Measurements from ENCODE around the gene BARX1.
"Not testable (repeated sequence)": the region's sequence is repeated elsewhere in the genome, so short reads cannot be mapped to it uniquely, and the experiment has no call there.

BARX1 gene

DNA sequence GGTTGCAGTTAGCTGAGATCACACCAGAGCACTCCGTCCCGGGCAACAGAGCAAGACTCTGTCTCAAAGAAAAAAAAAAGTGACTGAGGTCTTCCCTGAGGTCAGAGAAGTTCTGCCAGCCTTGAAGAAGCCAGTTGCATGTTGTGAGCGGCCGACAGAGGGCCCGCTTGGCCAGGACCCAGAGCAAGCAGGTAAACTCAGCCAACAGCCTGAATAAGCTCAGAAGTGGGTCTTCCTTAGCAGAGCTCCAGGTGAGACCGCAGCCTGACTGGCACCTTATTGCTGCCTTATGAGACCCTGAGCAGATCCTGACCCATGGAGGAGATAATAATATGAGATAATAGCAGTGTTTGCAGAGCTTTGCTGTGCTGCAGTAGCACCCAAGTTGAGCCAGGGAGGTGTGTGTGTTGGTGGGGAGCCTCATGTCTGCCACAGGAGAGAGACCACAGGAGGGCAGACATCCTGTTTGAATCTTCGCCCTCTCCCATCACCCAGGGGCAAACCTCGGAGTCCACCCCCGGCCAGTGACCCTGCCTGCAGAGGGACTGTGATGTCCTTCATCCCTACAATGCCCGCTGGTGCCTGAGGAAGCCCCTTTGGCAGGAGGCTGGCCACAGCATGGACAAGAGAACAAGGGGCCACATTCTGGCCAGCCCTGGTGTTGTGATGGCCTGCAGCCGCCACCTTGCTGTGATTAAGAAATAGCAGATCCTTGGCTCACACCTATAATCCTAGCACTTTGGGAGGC, 10.8 kb upstream of the BARX1 start:
- no peak for DNase-seq

DNA sequence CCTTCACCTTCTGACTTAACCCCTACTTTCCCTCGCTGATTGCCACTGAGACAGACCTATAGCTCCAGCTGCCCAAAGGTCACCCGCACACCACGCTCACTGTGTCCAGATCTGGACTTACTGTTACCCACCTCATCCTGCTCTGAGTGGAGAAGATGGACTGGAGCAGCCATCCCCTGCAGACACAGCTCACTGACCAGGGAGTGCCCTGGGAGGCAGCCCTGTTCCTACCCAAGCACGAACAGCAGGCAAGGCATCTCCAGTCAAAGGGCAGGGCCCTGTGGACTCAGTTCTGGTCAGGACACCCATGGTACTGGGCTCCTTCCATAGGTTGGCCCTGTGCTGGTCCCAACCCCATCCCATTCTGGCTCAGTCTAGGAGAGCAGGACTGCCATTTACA, 9.5 kb upstream of the BARX1 start:
- DNase-seq, result no peak

DNA sequence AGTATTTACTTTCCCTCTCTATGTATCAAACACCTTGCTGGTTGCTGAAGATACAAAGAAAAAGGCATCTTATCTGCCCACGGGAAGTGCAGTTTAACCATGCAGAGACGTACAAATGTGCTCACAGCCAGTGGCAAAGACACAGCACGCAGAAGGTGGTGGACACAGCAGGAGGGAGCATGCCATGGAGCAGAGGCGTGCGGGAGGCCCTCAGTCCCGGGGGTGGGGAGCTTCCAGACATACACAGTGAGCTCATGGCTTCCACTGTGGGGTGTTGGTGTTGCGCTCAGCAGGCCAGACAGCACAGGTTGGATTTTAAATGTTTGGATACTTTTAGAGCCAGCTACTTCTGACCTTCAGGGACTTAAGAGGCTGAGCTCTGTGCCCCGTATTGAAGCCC, 8.8 kb upstream of the BARX1 start:
- no peak for DNase-seq

DNA sequence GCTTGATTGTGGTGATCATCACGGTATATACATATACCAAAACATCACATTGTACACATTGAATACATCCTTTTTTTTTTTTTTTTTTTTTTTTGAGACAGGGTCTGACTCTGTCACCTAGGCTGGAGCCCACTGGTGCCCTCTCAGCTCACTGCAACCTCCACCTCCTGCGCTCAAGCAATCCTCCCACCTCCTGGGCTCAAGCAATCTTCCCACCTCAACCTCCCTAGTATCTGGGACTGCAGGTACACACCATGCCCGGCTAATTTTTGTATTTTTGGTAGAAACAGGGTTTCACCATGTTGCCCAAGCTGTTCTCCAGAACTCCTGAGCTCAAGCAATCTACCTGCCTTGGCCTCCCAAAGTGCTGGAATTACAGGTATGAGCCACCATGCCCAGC, 8.3 kb upstream of the BARX1 start:
- DNase-seq, result not testable (repeated sequence)

DNA sequence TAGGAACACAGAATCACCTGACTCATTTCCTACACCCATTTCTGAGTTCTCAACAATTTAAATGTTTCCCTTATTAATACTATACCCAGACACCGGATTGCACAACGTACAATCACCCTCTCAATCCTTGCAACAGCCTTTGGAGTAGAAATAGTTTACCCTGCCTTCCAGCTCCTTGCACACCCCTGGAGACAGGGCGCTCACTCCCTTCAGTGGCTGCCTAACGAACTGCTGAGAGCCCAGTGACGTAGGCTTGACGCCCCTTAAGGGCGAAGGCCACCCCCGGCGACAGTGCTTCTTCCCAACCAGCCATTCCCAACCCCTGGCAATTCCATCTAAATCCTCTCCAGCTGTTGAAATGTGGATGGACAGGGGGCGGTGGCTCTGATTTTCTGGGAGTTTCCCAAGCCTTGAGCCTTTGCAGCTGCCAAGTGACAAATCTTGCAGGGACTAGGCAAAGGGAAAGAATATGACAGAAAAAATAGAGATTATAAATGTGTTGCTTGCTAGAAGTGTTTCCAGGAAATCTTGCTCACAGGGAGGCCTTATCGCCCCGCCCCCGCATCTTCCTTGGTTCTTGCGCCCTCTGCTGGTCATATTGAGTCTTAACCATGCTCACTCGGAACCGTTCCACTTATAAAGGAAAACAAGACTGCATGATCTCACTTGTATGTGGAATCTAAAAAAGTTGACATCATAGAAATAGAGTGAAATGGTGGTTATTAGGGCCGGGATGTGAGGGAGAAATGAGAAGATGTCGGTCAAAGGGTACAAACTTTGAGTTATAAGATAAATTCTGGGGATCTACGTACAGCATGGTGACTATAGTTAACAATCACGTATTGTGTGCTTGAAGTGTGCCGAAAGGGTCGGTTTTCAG, 7.6 kb upstream of the BARX1 start:
- DNase-seq, result peak; percentile 85

DNA sequence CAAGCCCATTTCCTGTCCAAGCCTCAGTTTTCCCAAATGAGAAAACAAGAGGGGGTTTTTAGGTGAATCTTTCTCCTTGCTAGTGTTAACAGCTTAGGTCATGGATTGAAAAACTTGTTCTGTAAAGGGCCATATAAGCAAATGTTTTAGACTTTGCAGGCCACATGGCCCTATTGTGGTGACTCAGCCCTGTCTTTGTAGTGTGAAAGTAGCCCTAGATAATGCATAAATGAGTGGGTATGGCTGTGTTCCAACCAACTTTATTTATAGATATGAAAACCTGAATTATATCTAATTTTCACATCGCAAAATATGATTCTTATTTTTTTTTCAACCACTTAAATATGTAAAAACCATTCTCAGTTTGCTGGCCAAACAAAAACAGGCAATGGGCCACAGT, 6.9 kb upstream of the BARX1 start:
- DNase-seq, result no peak

DNA sequence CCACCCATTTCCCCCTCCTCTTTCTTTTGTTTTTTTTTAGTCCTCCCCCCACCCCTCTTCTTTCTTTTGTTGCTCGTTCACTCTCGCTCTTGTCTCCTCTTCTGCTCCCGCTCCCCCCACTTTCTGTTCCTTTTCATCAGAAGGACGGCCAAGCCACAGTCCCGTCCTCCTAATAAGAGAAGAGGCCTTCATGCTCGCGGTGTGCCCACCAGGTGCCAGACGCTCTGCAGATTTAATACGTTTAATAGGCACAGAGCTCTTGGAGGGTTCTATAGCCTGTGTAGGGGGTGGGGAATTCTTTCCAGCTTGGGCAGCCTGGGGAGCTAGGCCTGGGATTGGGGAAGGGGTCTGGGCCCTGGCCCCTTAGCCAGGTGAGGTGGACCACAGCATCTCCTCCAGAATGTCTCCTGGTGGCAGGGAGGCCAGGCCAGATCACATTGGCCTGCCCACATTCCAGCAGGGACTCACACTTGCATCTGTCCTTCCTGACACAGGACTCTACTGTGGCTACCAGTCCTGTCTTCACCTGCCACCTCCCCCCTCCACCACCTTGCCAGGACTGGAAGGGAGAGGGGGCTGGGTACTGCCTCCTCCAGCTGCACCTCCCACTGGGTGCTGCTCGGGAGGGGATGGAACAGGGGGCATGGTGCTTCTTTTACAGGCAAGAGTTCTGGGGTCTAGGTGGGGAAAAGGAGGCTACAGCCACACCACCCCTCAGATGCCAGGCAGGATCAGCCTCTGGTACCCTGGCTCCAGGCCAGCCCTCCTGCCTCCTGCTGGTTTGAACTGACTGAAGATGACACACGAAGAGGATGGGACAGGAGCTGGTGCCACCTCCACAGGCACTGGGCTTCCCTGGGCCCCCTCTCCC, 6.1 kb upstream of the BARX1 start:
- DNase-seq, result no peak

DNA sequence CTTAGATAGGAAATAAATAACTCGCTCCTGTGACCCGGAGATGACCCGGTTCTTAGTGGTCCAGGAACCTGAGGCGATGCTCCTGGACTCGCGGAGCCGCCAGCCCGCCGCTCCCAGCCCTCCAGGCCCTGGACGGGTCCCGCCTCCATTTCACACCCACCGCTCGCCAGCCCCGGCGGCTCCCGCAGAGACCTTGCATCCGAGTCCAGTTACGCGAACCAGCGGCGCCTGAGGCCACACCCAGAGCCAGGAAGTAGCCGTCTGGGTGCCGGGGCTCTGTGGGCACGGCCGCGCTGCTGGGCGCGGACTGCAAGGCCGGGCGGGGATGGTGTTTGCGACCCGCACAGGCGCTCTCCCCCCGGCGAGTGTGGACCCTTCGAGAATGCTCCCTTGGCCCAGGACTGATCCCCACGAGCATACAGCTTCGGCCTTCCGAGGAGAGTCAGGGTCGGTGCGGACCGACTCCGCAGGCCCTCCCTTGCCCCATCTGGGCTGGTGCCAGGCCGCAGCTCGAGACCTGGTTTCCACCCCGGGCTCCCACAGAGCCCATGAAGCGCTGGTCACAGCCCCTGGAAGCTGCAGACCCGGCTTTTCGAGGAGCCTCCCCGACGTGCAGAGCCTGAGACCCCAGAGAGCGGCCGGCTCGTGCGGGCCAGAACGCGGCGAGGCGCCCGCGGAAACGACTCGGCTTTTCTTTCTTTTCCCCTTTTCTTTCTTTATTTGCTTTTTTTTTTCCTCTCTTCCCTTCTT, 5.2 kb upstream of the BARX1 start:
- no peak for DNase-seq

DNA sequence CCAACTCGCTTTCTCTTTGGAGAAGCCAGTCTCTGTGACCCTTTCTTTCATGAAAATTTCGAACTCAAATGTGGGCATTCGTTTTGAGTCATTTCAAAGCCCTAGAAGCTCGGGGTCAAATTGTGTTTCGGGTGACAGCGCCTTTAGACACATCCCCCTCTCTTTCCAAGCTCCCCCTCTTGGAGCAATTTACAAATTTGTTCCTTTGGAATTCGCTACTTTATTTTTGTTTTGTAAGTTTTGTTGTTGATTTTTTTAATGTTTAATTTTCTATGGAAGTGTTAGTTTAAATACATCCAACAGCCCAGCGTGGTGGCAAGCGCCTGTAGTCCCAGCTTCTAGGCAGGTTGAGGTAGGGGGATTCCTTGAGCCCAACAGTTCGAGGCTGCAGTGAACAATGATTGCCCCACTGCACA, 4.6 kb upstream of the BARX1 start:
- no peak for DNase-seq

DNA sequence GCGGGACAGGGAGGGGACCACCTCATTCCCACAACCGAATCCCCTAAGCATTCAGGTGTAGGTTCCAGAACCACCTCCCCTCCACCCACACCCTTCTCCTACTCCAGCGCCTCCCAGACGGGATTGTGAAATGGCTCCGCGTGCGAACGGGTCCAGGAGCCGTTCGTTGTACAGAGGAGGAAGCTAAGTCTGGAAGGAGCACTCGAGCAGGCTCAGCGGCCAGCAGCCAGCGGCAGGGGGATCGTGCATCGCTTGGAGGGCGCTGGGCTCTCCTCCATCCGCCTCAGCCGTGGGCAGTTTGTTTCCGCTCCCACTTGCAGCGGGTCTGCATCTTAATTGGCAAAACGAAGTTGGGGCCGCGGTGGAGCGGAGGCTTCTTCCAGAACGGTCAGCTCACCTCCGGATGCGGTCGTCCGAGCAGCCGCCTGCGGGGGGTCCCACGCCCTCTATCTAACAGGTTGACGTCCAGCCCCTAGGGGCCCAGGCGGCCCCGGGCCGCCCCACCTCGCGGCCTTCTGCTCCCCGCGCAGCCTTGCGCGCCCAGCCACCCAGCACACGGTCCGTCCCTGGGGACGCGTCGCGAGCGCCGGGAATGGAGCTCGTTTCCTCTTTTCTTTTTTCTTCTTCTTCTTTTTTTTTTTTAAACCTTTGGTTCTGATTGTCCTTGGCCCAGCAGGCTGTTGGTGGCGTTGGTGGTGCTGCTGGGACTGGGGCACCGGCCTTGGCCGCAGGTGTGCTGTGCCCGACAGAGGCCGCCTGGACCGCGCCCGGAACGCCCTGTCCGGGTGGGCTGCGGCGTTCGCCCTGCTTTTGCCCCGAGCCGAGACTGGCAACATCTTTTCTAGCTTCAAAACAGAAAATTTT, 3.9 kb upstream of the BARX1 start:
- DNase-seq, result no peak

DNA sequence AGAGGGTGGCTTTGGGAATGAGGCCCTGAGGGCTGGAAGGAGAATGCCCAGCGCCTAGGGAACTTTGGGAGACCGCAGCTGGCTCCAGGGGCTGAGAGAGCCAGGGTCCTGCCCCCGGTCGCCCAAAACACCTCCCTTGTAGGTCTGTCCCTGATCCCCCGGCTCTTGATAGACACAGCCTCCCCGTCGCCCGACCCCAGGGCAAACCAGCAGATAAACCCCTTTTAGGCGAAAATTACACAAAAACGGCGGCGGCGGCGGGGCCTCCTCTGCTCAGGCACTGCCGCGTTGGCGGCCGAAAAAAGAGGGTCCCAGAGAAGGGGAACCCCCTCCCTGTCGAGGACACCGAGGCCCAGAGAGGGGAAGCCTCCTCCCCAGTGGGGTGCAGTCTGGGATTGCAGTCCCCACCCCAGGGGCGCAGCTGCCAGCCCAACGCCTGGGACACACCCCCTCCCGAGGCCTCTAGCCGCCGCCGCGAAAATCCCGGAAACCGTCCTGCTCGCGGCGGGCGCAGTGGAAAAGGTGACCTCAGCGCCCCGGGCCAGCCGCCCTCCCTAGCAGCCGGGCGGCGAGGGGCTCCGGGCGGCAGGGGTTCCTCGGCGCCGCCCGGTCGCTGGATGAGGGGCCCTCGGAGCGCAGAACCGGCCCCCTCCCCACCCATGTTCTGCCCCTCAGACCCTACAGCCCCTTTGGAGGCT, 3.1 kb upstream of the BARX1 start:
- DNase-seq, result peak; percentile 79

DNA sequence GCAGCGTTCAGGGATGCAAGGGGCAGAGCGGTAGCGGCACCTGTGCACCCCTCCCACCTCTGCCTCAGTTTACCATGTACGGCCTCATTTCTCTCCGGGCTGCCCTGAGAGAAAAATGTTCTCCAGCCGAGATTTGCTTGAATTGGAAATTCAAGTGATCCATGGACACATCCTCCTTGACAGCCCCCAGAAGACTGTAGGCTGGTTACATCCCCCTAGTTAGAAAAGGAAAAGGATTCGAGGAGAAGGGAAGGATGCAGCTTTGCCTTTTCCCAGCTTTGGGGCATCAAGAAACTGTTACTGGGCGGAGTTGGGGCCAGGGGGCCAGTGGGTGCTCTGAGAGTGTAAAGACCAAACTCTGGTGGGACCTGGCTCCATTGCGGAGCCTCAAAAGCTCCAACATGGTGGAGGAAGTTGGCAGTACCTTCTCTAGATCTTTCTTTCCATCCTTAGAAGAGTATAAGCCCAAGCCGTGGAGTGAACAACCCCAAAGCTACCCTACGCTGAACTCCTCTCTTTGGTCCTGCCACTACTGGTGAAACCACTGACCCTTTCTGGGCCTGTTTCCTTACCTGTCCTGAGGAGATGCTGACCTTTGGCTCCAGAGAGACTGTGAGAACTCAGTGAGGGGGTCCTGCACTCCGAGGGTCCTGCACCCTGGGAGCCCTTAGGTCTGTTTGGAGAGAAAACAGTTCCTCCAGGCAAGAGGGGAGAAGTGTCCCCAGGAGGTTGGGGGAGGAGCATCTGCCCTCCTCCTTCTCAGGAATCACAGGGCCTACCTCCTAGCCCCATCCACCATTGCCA, 1.0 kb upstream of the BARX1 start:
- no peak for DNase-seq

DNA sequence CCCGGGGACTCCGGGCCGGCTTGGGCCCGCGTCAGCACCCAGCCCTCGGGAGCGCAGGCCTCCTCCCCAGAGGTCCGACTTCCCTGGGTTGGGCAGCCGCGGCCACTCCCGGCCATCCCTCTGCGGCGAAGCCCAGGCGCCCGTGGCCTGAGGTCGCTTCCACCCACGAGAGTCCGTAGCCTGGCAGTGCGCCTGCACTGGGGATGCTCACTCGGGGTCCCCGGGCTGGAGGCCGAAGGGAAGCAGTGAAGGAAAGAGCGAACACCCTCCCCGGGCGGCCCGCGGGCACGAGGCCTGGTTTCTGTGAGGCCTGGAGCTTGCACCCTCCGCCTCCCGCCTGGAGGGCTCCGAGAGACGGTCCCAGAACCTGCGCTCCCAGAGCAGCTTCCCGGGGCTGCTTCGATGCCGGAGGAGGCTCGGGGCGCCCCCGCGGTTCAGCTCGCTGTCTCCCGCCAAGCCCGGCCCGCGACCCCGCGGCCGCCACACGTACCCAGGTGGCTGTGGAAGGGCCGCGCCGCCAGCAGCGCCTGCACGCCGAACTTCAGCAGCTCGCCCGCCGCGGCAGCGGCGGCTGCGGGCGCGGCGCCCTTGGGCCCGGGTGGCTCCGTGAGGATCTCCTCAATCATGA, 607 bp downstream of the BARX1 start:
- DNase-seq, result no peak

DNA sequence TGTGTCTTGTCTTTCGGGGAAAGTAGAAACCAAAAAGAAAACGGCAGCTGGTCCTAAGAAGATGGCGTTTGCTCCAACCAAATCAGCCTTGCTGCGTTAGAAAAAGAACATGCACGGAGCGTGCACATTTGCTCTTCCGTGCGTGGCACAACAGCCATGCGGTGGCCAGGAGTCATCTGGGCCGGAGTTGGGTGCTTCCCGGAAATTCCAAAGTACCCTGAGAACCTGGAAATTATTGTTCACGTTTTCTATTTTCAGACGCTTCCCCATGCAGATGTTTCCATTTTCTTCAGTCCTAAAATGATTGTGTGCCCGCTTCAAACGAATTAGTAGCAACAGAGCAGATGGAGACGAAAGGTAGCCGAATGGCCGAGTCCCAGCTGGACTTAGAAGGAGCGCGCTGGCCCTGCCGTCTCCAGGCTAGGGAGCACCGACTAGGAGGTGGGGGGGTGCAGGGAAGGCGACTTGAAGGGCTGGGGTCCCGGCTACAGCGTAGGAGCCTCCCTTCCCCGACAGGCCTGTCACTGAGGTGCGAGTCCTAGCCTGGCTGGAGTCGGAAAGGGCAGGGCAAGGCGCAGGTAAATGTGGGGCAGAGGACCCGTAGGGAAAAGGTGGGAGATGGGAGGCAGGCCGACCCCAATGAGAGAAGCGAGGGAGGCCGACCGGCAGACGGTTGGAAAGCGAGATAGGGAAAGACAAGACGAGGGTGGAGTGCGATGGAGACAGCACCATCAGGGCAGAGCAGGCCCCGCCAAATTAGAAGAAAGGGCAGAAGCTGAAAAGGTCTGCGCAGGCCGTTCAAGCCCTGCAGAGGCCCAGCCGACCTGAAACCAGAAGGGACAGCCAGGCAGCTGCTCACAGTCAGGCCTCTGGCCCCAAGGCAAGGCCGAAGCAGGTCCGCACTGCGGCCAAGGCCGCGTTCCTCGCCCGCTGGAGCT, 1.4 kb downstream of the BARX1 start:
- DNase-seq, result no peak

DNA sequence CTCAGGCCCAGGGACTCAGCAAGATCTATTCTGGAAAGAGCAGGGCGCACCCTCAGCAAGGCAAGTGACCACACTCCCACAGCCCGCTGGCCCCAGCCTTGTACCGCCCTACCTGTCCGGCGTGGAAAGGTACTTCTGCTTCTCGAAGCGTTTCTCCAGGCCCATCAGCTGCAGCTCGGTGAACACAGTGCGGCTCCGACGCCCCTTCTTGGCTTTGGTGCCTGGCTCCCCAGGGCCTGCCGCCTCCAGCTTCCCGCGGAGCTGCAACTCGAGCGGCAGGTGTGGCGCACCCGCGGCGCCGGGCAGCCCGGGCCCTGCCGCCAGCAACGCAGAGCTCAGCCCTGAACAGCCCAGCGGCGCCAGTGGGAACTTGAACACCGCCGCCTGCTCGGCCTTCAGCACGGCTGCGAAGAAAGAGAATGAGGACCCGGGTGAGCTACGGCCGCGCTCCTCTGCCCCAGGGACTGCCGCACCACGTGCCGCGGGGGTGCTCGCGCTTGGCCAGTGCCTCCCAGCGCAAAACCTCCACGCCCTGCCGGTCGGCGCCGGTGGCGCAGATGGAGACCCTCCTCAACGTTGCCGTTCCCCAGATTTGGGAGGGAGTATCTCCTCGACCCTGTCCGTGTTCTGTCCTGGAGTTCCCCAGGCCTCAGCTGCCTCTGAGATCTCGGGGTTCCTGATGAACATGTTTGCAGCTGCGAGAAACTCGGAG, 2.2 kb downstream of the BARX1 start:
- no peak for DNase-seq

DNA sequence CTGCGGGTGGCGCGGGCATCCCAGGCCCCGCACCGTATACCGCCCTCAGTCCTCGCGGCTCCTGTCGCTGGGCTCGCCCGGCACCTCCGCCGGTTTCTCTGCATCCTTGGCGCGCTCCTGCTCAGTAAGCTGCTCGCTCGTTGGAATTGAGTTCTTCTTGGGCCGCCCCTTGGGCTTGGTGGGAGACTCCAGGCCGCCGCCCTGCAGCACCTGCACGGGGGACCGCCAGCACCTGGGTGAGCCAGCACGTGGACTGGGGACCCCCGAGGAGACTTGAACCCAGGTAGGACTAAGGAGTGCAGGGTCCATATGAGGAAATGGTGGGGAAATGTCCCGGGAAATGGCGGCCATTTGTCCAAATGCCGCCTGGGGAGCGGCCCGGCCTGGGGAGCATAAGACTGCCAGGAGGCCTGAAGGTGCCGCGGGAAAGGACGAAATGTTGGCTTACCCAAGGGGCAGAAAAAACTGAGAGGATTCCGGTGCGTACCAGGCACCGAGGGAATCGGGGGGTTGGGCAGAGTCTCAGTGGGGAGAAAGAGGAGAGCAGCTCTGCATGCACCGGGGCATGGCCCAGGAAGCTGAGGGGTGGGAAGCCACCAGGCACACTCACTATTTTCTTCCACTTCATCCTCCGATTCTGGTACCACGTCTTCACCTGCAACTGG, 2.9 kb downstream of the BARX1 start:
- no peak for DNase-seq

DNA sequence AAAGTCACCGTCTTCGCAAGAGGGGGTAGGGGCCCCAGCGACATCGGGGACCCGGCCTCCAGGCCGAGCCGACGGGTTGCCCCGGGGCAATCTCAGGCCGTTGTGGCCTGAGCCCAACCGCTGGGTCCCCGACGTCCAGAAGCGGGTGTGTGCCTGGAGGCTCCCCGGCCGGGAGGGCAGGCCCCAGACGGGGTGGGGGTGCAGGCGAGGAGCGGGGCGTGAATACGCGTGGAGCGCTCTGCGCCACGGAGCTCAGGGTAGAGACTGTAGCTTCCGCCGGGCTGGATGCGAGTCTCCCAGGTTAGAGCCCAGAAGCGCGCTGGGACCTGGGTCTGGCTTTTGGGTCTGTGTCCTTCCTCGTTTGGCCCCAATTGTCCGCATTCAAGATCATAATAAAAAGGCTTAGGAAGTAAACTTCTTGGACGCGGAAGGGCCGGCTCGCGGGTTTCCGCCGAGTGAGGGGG, 3.5 kb downstream of the BARX1 start:
- DNase-seq, result no peak

Data from right forelimb (tissue), 1 donor.